Naive thymus-derived CD4-positive, alpha-beta T cell (primary cell): ENCODE measurements around the gene RIPOR3. TPM values are rescaled to one million over a fixed set of nuclear protein-coding genes. Genes with fewer than 3 reads are reported as not detected.
A peak's percentile ranks its signal among the peaks of the same experiment; 100 is the strongest.

Source experiments
- ATAC-seq: fragments of 150-1000 bp; cut with Tn5 transposase; 2 replicates; pipeline ENCODE4 v1.10.0; 2021; ENCODE audit warnings: mild to moderate bottlenecking, moderate library complexity
- CTCF ChIA-PET: fragments of 350-600 bp; sonication (Branson Sonifier 250); formaldehyde crosslinking; loops from one replicate; lab custom pipeline; 2021; ENCODE audit warnings: antibody characterized with exemption; lab: Charles Lee
- POLR2A ChIA-PET: fragments of 350-600 bp; sonication (Branson Sonifier 250); formaldehyde crosslinking; loops from one replicate; lab custom pipeline; 2021; ENCODE audit warnings: antibody characterized with exemption, inconsistent platforms; lab: Charles Lee
- DNase-seq, 9 donors: peaks; one replicate each; pipeline versions ENCODE4 v3.0.0 to v3.0.0-alpha.2; 2020 to 2022; ENCODE audit warnings: mixed read lengths in 1 of 9
- H3K27ac ChIP-seq: one replicate; pipeline ENCODE4 v1.7.0; 2013; ENCODE audit warnings: mild to moderate bottlenecking, low read depth, low read length, moderate library complexity
- H3K27me3 ChIP-seq, 2 donors: one replicate each; pipeline ENCODE4 v1.7.0; 2013; ENCODE audit warnings: low read length in 2 of 2, mild to moderate bottlenecking in 2 of 2, moderate library complexity in 2 of 2; ENCODE audit not compliant: control insufficient read depth in 2 of 2, insufficient read depth in 2 of 2
- H3K36me3 ChIP-seq, 3 experiments: 1 replicate in 2 of 3; 2 replicates in 1 of 3; pipeline ENCODE4 v1.7.0; 2013; ENCODE audit warnings: low read length in 3 of 3, mild to moderate bottlenecking in 3 of 3, moderate library complexity in 1 of 3; ENCODE audit not compliant: insufficient read depth in 3 of 3, control insufficient read depth in 2 of 3
- H3K4me1 ChIP-seq, 2 donors: one replicate each; pipeline ENCODE4 v1.7.0; 2013; ENCODE audit warnings: low read length in 2 of 2, mild to moderate bottlenecking in 2 of 2, moderate library complexity in 1 of 2; ENCODE audit not compliant: control insufficient read depth in 2 of 2, insufficient read depth in 2 of 2
- H3K4me3 ChIP-seq: 2 replicates; pipeline ENCODE4 v1.7.0; 2013; ENCODE audit warnings: mild to moderate bottlenecking, low read length
- H3K9me3 ChIP-seq, 3 experiments: 1 replicate in 2 of 3; 2 replicates in 1 of 3; pipeline ENCODE4 v1.7.0; 2013; ENCODE audit warnings: low read length in 3 of 3; ENCODE audit not compliant: control insufficient read depth in 2 of 3
- H3K27ac Mint-ChIP-seq, 9 donors: one replicate each; pipeline ENCODE4 v1.8.0; 2020 to 2022; ENCODE audit warnings: mixed read lengths in 9 of 9, mild to moderate bottlenecking in 8 of 9, moderate library complexity in 5 of 9, inconsistent platforms in 2 of 9
- H3K27me3 Mint-ChIP-seq, 5 donors: one replicate each; pipeline ENCODE4 v1.8.0; 2021 to 2022; ENCODE audit warnings: mixed read lengths in 5 of 5, mild to moderate bottlenecking in 1 of 5
- H3K36me3 Mint-ChIP-seq, 5 donors: one replicate each; pipeline ENCODE4 v1.8.0; 2020 to 2022; ENCODE audit warnings: mixed read lengths in 5 of 5, mild to moderate bottlenecking in 3 of 5, inconsistent platforms in 1 of 5
- H3K4me1 Mint-ChIP-seq, 7 donors: one replicate each; pipeline ENCODE4 v1.8.0; 2020 to 2022; ENCODE audit warnings: mixed read lengths in 7 of 7, mild to moderate bottlenecking in 3 of 7, inconsistent platforms in 1 of 7
- H3K4me3 Mint-ChIP-seq, 10 donors: one replicate each; pipeline ENCODE4 v1.8.0; 2020 to 2022; ENCODE audit warnings: mild to moderate bottlenecking in 10 of 10, mixed read lengths in 10 of 10, moderate library complexity in 6 of 10, inconsistent platforms in 2 of 10
- H3K9me3 Mint-ChIP-seq, 11 donors: one replicate each; pipeline ENCODE4 v1.8.0; 2020 to 2022; ENCODE audit warnings: mixed read lengths in 11 of 11, mild to moderate bottlenecking in 4 of 11, inconsistent platforms in 1 of 11, moderate library complexity in 1 of 11
- intact Hi-C, 2 donors: fragments of 100-400 bp; cut with micrococcal nuclease; formaldehyde crosslinking; loops; one replicate each; pipeline ENCODE4 v1.15.1; 2023
- polyA plus RNA-seq, 2 donors: library from polyadenylated mRNA; unstranded; fragments of 300-500 nt; fragmentation: Illumina TruSeq; gene quantifications; one replicate each; pipeline ENCODE4 v1.2.3, GENCODE V29; 2021
- total RNA-seq, 6 experiments: library from RNA in 5 of 6; stranded (reverse) in 5 of 6; gene quantifications; 1 replicate in 5 of 6; 2 replicates in 1 of 6; pipeline ENCODE4 v1.2.3 and lab custom pipeline; 2021 to 2026

The RIPOR3 gene
- total and polyA plus RNA-seq, 7 experiments from 2014 or later: 0.27 to 1.7 (median 0.80) TPM; not detected in 3

GRCh38 chr20:50554694-50555579 is 136.4 kb downstream of the RIPOR3 start:
- Histone ChIP-seq H3K27ac (no peak overlapping the region), H3K4me3 (no peak overlapping the region), H3K9me3 (no peaks in the 10 kb centered on the region), H3K27me3 (no peaks in the 10 kb centered on the region), H3K36me3 (peaks cover 0 to 5% (median 3%) of the 10 kb centered on the region in 3 experiments), H3K4me1 (peaks cover 0 to 3% of the 10 kb centered on the region in 2 donors)
- peaks cover 20 to 30% (median 27%) of the 10 kb centered on the region in 7 donors for H3K4me1 Mint-ChIP-seq
- CTCF ChIA-PET: interaction anchor here (1.3 kb wide), 1 partner anchor 25 kb away, joined by 3 read pairs; no protein-coding TSS in a partner anchor
- intact Hi-C loops: no loop called here
- no peak for ATAC-seq
- POLR2A ChIA-PET: interaction anchor here (0.7 kb wide), 1 partner anchor 10 kb away, joined by 3 read pairs; no protein-coding TSS in a partner anchor
- no peak overlapping the region for H3K4me3 Mint-ChIP-seq
- peaks cover 0 to 21% (median 5%) of the 10 kb centered on the region in 5 donors for H3K36me3 Mint-ChIP-seq
- no peaks in the 10 kb centered on the region for H3K27me3 Mint-ChIP-seq
- no peak for DNase-seq
- no peaks in the 10 kb centered on the region for H3K9me3 Mint-ChIP-seq
- no peak overlapping the region for H3K27ac Mint-ChIP-seq

DNA sequence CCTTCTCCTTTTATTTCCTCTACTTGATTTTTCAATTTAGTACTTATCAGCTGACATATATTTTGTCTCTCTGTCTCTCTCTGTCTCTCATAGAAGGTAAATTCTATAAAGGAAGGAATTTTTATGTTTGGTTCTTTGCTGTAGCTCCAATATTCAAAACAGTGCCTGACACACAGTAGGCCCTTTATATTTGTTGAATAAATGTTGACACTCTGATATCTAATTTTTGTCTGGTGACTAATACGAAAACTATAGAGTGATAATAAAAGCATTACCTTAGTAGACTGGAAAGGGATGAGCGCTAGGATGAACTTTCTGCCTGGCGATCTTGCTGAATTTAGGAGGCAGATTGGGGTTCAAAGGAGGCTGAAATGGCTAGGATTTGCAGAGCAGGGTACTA is 138.4 kb downstream of the RIPOR3 start:
- H3K9me3 Mint-ChIP-seq: no peaks in the 10 kb centered on the region
- Histone ChIP-seq H3K4me3 (no peak overlapping the region), H3K27me3 (no peaks in the 10 kb centered on the region), H3K36me3 (peaks cover 0 to 11% (median 3%) of the 10 kb centered on the region in 3 experiments), H3K9me3 (no peaks in the 10 kb centered on the region), H3K27ac (no peak overlapping the region), H3K4me1 (peaks cover under 1 to 8% of the 10 kb centered on the region in 2 donors)
- no peaks in the 10 kb centered on the region for H3K27me3 Mint-ChIP-seq
- ATAC-seq: no peak
- peaks cover 0 to 21% (median 9%) of the 10 kb centered on the region in 5 donors for H3K36me3 Mint-ChIP-seq
- H3K27ac Mint-ChIP-seq: no peak overlapping the region
- ChIA-PET POLR2A (interaction anchor here (2.3 kb wide), 1 partner anchor 42 kb away, joined by 8 read pairs; the partner anchor contains the start of gene PTPN1), CTCF (interaction anchor here (0.6 to 1.2 kb wide), 2 partner anchors 41 to 384 kb away, joined by 3 read pairs; no protein-coding TSS in a partner anchor)
- intact Hi-C loops: no loop called here
- DNase-seq: no peak
- H3K4me3 Mint-ChIP-seq: no peak overlapping the region
- H3K4me1 Mint-ChIP-seq: peaks cover 17 to 31% (median 25%) of the 10 kb centered on the region in 7 donors

DNA sequence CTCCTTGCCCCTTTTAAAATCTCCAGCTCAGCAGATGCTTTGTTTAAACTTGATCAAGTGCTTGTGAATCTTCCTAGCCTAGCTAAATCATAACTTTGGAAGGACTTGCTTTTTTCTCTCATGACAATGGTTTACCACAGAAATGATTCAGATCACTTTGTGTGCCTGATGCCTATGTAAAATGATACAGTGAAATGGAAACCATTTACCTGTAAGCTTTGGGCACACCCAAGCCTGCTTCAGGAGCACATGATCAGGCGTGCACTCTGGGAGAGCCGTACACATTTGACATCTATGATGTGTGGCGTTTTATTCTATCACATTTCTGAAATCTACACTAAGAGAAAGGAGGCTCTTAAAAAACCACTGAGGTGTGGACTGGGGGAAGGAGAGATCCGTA is 140.1 kb downstream of the RIPOR3 start:
- peaks cover 0 to 21% (median 10%) of the 10 kb centered on the region in 5 donors for H3K36me3 Mint-ChIP-seq
- CTCF ChIA-PET: interaction anchor here (0.8 to 1.3 kb wide), 2 partner anchors 28 to 73 kb away, joined by 3 read pairs; no protein-coding TSS in a partner anchor
- H3K36me3 ChIP-seq: peaks cover 0 to 6% (median 3%) of the 10 kb centered on the region in 3 experiments
- H3K27me3 Mint-ChIP-seq: no peaks in the 10 kb centered on the region
- no peaks in the 10 kb centered on the region for H3K9me3 ChIP-seq
- DNase-seq: peak in 1 of 9 donors; percentile 20
- POLR2A ChIA-PET: interaction anchor here (0.9 to 2.3 kb wide), 3 partner anchors 10 to 55 kb away, joined by 4 to 8 read pairs (median 6); partner anchors contain the start of gene PTPN1
- peaks cover 14 to 17% of the 10 kb centered on the region in 2 donors for H3K4me1 ChIP-seq
- intact Hi-C loops: loop anchor here in 1 of 2 donors (2.0 kb wide), 1 partner anchor 40 kb away; the partner anchor contains the start of gene PTPN1
- no peaks in the 10 kb centered on the region for H3K9me3 Mint-ChIP-seq
- H3K4me3 Mint-ChIP-seq: peak overlapping the region in 4 of 10 donors; percentile 19 to 74 (median 50)
- no peak overlapping the region for H3K4me3 ChIP-seq
- H3K27ac Mint-ChIP-seq: peak overlapping the region in 4 of 9 donors; percentile 33 to 87 (median 52)
- no peaks in the 10 kb centered on the region for H3K27me3 ChIP-seq
- H3K4me1 Mint-ChIP-seq: peaks cover 23 to 45% (median 36%) of the 10 kb centered on the region in 7 donors
- ATAC-seq: no peak
- H3K27ac ChIP-seq: no peak overlapping the region

DNA sequence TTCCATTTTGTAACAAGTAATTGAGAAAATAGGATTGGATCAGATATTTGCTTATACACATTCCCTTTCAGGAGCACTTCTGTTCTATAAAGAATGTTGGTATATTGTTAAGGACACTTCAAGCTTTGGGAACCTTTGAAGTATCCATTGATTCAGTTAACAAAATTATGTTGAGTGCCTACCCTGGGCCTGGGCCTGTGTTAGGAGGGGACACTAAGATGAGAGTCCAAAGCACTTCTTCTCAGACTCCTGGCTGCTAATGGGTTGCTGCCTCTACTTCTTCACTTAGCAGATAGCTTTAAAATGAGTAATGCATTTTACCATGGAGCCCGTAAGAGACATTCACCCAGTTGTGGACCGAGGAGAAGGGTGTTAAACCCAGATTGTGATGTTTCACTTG is 140.8 kb downstream of the RIPOR3 start:
- POLR2A ChIA-PET: interaction anchor here (0.6 to 2.3 kb wide), 3 partner anchors 9 to 189 kb away, joined by 3 to 8 read pairs (median 6); partner anchors contain the start of gene PTPN1
- H3K4me3 Mint-ChIP-seq: peak overlapping the region in 1 of 10 donors; percentile 40
- CTCF ChIA-PET: interaction anchor here (0.8 to 1.3 kb wide), 4 partner anchors 18 to 72 kb away, joined by 3 read pairs; partner anchors contain the start of gene PTPN1
- no peaks in the 10 kb centered on the region for H3K27me3 ChIP-seq
- peaks cover 0 to 6% (median 3%) of the 10 kb centered on the region in 3 experiments for H3K36me3 ChIP-seq
- no peak for DNase-seq
- H3K4me3 ChIP-seq: no peak overlapping the region
- H3K9me3 ChIP-seq: no peaks in the 10 kb centered on the region
- H3K27ac ChIP-seq: no peak overlapping the region
- H3K27me3 Mint-ChIP-seq: no peaks in the 10 kb centered on the region
- H3K36me3 Mint-ChIP-seq: peaks cover 0 to 17% (median 10%) of the 10 kb centered on the region in 5 donors
- ATAC-seq: no peak
- peaks cover 21 to 24% of the 10 kb centered on the region in 2 donors for H3K4me1 ChIP-seq
- peak overlapping the region in 2 of 9 donors; percentile 66 to 79 for H3K27ac Mint-ChIP-seq
- peaks cover 31 to 47% (median 44%) of the 10 kb centered on the region in 7 donors for H3K4me1 Mint-ChIP-seq
- intact Hi-C loops: loop anchor here in 1 of 2 donors (2.0 kb wide), 1 partner anchor 40 kb away; the partner anchor contains the start of gene PTPN1
- peaks cover 0 to 4% (median 0%) of the 10 kb centered on the region in 11 donors for H3K9me3 Mint-ChIP-seq

DNA sequence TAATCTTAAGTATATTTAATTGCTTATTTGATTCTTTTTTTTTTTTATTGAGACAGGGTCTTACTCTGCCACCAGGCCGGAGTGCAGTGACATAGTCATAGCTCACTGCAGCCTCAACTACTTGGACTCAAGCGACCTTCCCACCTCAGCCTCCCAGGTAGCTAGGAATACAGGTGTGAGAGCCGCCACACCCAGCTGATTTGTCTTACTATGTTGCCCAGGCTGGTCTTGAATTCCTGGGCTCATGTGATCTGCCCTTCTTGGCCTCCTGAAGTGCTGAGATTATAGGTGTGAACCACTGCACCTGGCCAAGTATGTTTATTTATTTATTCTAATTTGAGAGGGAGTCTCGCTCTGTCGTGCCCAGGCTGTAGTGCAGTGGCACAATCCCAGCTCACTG is 142.9 kb downstream of the RIPOR3 start:
- Histone ChIP-seq H3K9me3 (no peaks in the 10 kb centered on the region), H3K4me3 (no peak overlapping the region), H3K4me1 (peaks cover 24 to 26% of the 10 kb centered on the region in 2 donors), H3K27me3 (no peaks in the 10 kb centered on the region), H3K27ac (no peak overlapping the region), H3K36me3 (peaks cover 0 to 6% (median 3%) of the 10 kb centered on the region in 3 experiments)
- Mint-ChIP-seq H3K36me3 (peaks cover 0 to 25% (median 10%) of the 10 kb centered on the region in 5 donors), H3K4me1 (peaks cover 45 to 64% (median 56%) of the 10 kb centered on the region in 7 donors), H3K4me3 (peak overlapping the region in 3 of 10 donors; percentile 17 to 55 (median 54)), H3K27me3 (no peaks in the 10 kb centered on the region), H3K9me3 (peaks cover 0 to 4% (median 0%) of the 10 kb centered on the region in 11 donors), H3K27ac (peak overlapping the region in 4 of 9 donors; percentile 63 to 87 (median 78))
- DNase-seq (no peak), ATAC-seq (no peak)
- POLR2A ChIA-PET: interaction anchor here (0.6 to 2.1 kb wide), 4 partner anchors 30 to 38 kb away, joined by 3 to 7 read pairs (median 5); partner anchors contain the start of gene PTPN1
- CTCF ChIA-PET: interaction anchor here (0.6 to 0.8 kb wide), 2 partner anchors 86 to 478 kb away, joined by 3 to 7 read pairs; no protein-coding TSS in a partner anchor
- intact Hi-C loops: no loop called here
